Stomach smooth muscle (tissue), 2 donors: ENCODE data around the gene SEC62.

Source experiments
- H3K27ac ChIP-seq: one replicate; pipeline ENCODE4 v1.7.0; 2013; ENCODE audit warnings: mild to moderate bottlenecking, low read length, inconsistent platforms
- H3K27me3 ChIP-seq, 2 donors: one replicate each; pipeline ENCODE4 v1.7.0; 2013; ENCODE audit warnings: low read length in 2 of 2; ENCODE audit not compliant: insufficient read depth in 2 of 2, control insufficient read depth in 1 of 2
- H3K36me3 ChIP-seq, 2 donors: one replicate each; pipeline ENCODE4 v1.7.0; 2013; ENCODE audit warnings: low read length in 2 of 2; ENCODE audit not compliant: control insufficient read depth in 2 of 2, insufficient read depth in 2 of 2
- H3K4me1 ChIP-seq: one replicate; pipeline ENCODE4 v1.7.0; 2013; ENCODE audit warnings: low read length; ENCODE audit not compliant: control insufficient read depth, insufficient read depth
- H3K4me3 ChIP-seq, 2 donors: one replicate each; pipeline ENCODE4 v1.7.0; 2013; ENCODE audit warnings: low read length in 2 of 2
- H3K9ac ChIP-seq, 2 donors: one replicate each; pipeline ENCODE4 v1.7.0; 2013; ENCODE audit warnings: low read length in 2 of 2, mild to moderate bottlenecking in 1 of 2
- H3K9me3 ChIP-seq, 2 donors: one replicate each; pipeline ENCODE4 v1.7.0; 2013; ENCODE audit warnings: low read length in 2 of 2; ENCODE audit not compliant: control insufficient read depth in 2 of 2
- donor health status: healthy.
- donor health status: Pancreatic carcinoma.

SEC62 gene

DNA sequence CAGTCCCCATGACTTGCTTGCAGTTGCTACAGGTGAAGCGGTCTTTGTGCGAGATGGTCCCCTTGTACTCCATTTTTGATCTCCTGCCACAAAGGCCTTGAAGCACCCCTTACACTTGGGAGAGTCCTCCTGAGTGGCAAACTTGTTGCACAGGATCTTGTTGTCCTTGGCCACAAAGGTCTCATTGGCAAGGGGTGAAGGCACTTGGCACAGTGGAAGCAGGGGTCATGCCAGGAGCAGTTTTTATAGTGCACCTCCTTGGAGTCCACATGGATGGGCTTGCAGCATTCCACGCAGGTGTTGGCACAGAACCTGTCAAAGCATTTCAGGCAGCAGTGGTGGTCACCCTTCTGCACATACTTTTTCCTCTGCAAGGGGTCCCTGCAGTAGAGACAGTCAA lies 20.3 kb upstream of the SEC62 start:
- Histone ChIP-seq H3K36me3 (no peaks in the 10 kb centered on the region), H3K4me1 (no peaks in the 10 kb centered on the region), H3K9ac (no peak overlapping the region), H3K9me3 (no peaks in the 10 kb centered on the region), H3K27me3 (no peaks in the 10 kb centered on the region), H3K4me3 (no peak overlapping the region), H3K27ac (no peak overlapping the region)

DNA sequence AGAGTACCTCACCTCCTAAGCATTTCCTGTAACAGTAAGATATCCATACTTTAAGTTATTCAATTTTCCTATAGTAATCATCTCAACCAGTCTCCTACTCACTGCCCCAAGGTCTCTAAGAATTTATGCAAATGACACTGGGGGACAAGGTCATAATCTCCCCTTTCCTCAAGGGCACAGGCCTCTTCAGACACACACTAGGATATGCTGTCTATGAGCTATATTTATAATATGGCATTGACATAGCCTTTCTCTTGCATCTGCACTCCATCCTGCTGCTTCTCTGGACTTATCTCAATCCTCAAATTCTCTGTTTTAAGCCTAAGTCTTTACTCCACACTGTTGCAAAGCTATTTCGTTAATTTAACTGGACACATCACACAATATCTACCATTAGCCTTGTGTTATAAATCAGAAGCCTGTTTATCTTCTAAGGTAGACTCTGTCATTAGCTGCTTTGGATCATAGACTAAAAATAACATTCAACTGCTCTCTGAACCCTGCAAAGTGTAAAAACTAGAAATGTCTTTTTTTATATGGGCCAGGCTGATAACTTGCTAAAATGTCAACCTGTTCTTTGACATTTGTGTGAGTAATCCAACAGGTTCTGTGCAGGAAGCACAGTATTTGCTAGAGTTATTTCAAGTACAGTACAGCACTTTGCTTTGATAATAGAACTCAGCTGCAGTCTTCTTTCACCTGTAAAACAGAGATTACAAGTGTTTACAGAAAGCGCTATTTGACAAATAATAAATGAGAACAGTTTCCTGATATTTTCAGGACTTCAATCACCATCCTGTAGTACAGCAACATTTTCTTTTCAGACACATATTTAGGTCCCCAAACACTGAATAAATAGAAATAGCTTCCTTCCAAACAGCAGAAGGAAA lies 17.8 kb upstream of the SEC62 start:
- no peaks in the 10 kb centered on the region for H3K27me3 ChIP-seq
- H3K36me3 ChIP-seq = no peaks in the 10 kb centered on the region
- H3K27ac ChIP-seq = no peak overlapping the region
- H3K4me3 ChIP-seq = no peak overlapping the region
- no peaks in the 10 kb centered on the region for H3K9me3 ChIP-seq
- no peak overlapping the region for H3K9ac ChIP-seq
- H3K4me1 ChIP-seq = no peaks in the 10 kb centered on the region

DNA sequence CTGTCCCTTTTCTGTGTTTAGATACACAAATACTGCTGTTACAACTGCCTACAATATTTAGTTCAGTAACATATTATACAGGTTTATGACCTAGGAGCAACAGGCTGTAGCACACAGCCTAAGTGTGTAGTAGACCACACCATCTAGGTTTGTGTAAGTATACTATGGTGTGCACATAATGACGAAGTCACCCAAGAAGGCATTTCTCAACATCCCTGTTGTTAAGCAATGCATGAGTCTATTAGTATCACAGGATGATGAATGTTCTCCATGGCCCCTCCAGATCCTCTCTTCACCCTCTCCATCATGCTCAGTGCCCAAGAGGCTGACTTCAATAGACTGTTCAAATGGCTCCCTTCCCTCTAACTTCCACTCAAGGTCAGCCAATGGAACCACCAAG lies 14.6 kb upstream of the SEC62 start:
- H3K4me1 ChIP-seq = no peaks in the 10 kb centered on the region
- H3K9ac ChIP-seq = no peak overlapping the region
- no peak overlapping the region for H3K4me3 ChIP-seq
- H3K9me3 ChIP-seq = no peaks in the 10 kb centered on the region
- H3K27me3 ChIP-seq = no peaks in the 10 kb centered on the region
- H3K27ac ChIP-seq = no peak overlapping the region
- H3K36me3 ChIP-seq = no peaks in the 10 kb centered on the region

DNA sequence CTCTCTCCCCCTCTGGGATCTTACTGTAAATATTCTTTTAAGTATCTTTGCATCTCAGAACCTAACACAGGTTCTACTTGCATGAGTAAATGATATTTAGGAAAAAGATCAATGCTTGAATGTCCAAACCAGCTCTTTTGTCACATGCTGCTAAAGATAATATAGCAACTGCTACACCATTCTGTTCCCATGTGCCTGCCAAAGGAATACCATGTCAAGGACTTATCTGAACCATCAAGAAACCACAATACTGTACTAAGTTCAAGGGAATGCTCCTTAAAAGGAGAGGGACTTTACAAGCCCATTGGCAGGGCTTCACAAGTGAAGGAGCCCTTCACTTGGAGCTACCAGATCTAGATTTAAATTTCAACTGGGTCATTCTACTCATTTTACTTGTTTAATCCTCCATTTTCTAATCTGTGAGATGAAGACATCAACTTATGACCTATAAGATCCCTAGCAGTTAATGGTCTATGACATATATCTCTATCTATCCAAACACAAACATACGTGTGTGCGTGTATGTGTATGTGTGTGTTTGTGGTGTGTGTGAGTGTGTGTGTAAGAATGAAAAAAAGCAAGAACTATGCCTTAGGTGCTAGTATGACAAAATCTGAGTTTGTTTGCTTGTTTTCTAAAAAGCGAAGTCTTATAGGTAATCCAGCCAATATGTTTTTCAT lies 13.0 kb upstream of the SEC62 start:
- Histone ChIP-seq H3K27me3 (no peaks in the 10 kb centered on the region), H3K4me3 (no peak overlapping the region), H3K4me1 (no peaks in the 10 kb centered on the region), H3K36me3 (no peaks in the 10 kb centered on the region), H3K9me3 (no peaks in the 10 kb centered on the region), H3K27ac (no peak overlapping the region), H3K9ac (no peak overlapping the region)

DNA sequence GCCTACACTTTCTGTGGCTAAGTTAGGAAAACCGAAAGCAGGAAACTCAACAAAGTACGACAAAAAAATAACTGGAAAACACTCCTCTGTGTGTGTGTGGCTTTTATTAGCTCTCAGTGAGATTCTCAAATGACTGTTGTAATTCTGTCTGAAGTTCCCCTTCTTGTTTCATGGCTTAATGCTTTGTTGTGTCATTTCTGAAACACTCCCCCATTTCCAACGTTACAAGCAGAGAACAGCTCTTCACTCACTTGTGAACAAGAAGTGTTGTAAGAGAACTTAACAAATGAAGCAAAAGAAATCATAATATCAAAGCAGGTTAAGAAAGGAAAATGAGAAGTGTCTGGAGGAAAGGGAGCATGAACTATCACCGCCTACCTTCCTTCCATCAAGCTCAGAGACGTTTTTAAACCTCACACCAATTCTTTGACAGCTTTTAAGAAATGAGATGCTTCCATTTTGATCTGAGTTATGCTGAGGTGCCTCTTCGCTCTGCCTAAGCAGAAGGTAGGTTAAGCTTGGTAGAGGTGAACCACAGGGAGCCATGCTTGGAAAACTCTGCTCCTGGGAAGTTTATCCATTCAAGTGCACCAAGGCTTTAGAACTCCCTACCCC lies 12.4 kb upstream of the SEC62 start:
- no peak overlapping the region for H3K27ac ChIP-seq
- H3K4me3 ChIP-seq = no peak overlapping the region
- no peak overlapping the region for H3K9ac ChIP-seq
- H3K27me3 ChIP-seq = no peaks in the 10 kb centered on the region
- no peaks in the 10 kb centered on the region for H3K9me3 ChIP-seq
- H3K36me3 ChIP-seq = no peaks in the 10 kb centered on the region
- no peaks in the 10 kb centered on the region for H3K4me1 ChIP-seq

DNA sequence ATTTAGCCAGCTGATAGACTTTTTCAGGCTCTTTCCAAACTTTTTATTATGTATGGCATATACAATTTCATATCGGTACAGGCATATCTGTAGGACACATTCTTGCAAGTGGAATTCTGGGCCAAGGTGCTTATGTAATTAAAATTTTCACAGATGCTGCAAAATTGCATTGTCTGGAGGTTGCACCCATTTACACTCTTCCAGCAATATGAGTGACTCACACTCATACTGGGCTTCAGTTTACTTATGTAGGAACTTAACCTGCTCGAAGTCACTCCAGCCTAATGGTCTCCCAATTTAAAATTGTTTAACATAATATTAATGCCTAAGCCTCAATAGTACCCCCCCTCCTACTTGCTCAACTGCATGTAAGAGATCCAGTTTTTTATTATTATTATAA lies 11.2 kb upstream of the SEC62 start:
- Histone ChIP-seq H3K9me3 (no peaks in the 10 kb centered on the region), H3K27ac (no peak overlapping the region), H3K9ac (no peak overlapping the region), H3K4me1 (no peaks in the 10 kb centered on the region), H3K4me3 (no peak overlapping the region), H3K36me3 (no peaks in the 10 kb centered on the region), H3K27me3 (no peaks in the 10 kb centered on the region)

DNA sequence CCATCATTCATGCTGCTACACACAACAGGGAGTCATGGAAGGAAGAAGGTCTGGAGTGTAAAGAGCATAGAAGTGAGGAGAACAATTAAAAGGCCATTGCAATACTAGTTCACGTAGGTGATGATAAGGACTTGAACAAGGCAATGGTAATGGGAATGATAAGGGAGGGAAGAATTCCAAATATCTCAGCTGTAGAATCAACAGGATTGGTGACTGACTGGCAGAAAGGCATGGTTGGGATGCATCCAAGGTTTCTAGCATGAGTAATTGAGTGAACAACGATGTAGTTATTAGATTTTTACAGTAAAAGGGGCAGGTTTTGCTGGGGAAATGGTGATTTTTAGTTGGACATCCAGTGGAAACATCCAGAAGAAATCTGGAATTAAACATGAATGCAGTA lies 2.4 kb upstream of the SEC62 start:
- no peaks in the 10 kb centered on the region for H3K27me3 ChIP-seq
- H3K27ac ChIP-seq = no peak overlapping the region
- H3K4me1 ChIP-seq = peaks cover 5% of the 10 kb centered on the region

DNA sequence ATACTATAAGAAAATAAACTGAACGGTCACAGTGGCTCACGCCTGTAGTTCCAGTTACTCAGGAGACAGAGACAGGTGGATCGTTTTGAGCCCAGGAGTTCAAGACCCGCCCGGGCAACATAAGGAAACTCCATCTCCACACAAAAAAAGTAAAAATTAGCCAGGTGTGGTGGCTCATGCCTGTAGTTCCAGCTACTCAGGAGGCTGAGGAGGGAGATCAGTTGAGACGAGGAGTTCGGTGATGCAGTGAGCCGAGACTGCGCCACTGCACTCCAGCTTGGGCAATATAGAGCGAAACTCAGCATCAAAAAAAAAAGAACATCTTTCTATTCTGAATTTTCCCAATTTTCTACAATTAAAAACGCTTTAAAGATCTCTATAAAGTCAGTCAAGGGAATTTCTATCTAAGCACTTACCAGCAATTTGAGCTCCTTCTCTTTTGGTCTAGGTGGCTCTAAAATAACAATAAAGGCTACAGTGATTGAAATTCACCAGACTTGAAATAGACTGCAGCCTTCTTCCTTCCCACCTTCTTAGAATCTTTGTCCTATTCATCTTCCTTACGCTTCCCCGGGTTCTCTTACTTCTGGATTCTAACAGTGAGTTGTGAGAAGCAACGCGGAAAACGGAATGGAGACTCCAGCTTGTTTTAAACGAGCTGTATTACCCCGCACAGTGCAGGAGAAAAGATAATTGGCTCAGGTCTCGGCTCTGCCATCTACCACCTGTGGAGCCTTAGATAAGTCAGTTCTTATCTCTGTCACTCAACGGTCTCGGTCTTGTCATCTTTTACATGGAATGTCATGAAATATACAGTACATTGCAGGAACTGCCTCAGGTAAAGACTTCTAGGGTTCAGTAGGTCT lies 812 bp upstream of the SEC62 start:
- Histone ChIP-seq H3K9ac (peak overlapping the region; percentile 95 to 98), H3K9me3 (no peaks in the 10 kb centered on the region), H3K36me3 (no peaks in the 10 kb centered on the region), H3K27me3 (no peaks in the 10 kb centered on the region), H3K27ac (peak overlapping the region; percentile 86), H3K4me1 (peaks cover 5% of the 10 kb centered on the region), H3K4me3 (peak overlapping the region; percentile 92 to 100)

More for the DNA sequence above, 2.4 kb upstream of the SEC62 start:
- H3K4me3 ChIP-seq = no peak overlapping the region
- H3K9ac ChIP-seq = no peak overlapping the region
- H3K9me3 ChIP-seq = no peaks in the 10 kb centered on the region
- H3K36me3 ChIP-seq = no peaks in the 10 kb centered on the region

DNA sequence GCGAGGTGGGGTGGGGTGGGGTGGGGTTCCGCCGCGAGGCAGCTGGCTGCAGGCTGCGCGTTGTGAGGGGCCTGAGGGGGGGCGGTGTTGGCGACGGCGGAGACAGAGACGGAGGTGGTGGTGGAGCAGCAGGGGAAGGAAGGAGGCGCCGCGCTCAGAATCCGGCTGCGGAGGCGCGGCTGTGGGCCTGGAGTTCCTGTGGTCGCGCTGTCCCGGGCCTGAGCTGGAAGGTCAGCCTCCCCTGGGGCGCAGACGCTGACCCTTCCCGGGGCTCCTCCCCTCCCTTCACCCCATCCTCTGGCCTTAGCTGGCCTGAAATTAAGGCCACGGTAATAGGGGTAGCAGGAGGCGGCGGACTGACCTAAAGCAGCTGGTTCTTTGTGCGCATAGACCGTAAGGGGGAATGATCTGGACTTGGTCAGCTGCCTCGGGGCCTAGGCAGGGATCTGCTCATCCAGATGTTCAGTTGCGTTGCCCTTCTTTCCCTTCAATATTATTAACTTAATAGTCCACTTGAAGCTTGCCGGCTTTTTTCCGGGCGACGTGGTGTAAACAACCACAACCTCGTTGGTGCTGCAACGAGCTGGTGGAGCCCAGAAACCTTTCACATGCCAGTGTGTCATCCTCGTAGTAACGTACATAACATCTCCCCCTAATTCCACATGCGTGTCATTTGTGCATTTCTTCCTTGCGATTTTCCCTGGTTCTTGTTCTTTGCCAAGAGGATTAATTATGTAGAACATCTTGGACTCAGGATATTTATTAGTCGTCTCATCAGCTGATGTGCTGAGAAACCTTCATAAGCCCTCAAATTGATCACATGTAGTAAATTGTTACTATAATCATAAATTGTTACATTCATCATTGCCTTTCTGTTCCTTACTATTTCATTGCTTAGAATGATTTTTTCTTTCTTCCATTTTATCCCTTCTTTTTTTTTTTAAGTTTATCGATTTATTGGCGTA lies 626 bp downstream of the SEC62 start:
- peak overlapping the region; percentile 86 for H3K27ac ChIP-seq
- H3K9me3 ChIP-seq = no peaks in the 10 kb centered on the region
- H3K4me3 ChIP-seq = peak overlapping the region; percentile 92 to 100
- H3K4me1 ChIP-seq = peaks cover 5% of the 10 kb centered on the region
- H3K9ac ChIP-seq = peak overlapping the region; percentile 95 to 98
- H3K36me3 ChIP-seq = no peaks in the 10 kb centered on the region
- no peaks in the 10 kb centered on the region for H3K27me3 ChIP-seq
